Osteoblast (primary cell): ENCODE data around the gene ARHGAP4. TPM values are rescaled to one million over a fixed set of nuclear protein-coding genes. Genes with fewer than 3 reads are reported as not detected.

Source experiments
- DNase-seq: peaks from one replicate; pipeline ENCODE4 v3.0.0; 2011; ENCODE audit warnings: low spot score, mixed read lengths; ENCODE audit not compliant: insufficient read length; ENCODE audit errors: missing footprints
- H2AFZ ChIP-seq: 2 replicates; pipeline ENCODE4 v1.6.0; 2011; ENCODE audit warnings: mild to moderate bottlenecking, low read length
- H3K27ac ChIP-seq: 2 replicates; pipeline ENCODE4 v1.5.1; 2011; ENCODE audit warnings: mild to moderate bottlenecking, low read depth, low read length, moderate library complexity
- H3K27me3 ChIP-seq: 2 replicates; pipeline ENCODE4 v1.6.0; 2012; ENCODE audit warnings: mild to moderate bottlenecking, control low read depth, inconsistent platforms, low read length, moderate library complexity; ENCODE audit not compliant: insufficient read depth
- H3K36me3 ChIP-seq: 2 replicates; pipeline ENCODE4 v1.5.1; 2011; ENCODE audit warnings: mild to moderate bottlenecking, low read length, control low read depth, moderate library complexity; ENCODE audit not compliant: insufficient read depth
- H3K4me1 ChIP-seq: 2 replicates; pipeline ENCODE4 v1.5.1; 2011; ENCODE audit warnings: mild to moderate bottlenecking, low read length, control low read depth, moderate library complexity; ENCODE audit not compliant: insufficient read depth
- H3K4me2 ChIP-seq: 2 replicates; pipeline ENCODE4 v1.6.0; 2011; ENCODE audit warnings: mild to moderate bottlenecking, low read length; ENCODE audit not compliant: insufficient read depth
- H3K4me3 ChIP-seq: fragments of 200-600 bp; sonication (generic); 3 replicates; pipeline ENCODE4 v1.5.1; 2012; ENCODE audit warnings: mild to moderate bottlenecking, low read length, inconsistent platforms; ENCODE audit not compliant: insufficient read depth
- H3K79me2 ChIP-seq: 2 replicates; pipeline ENCODE4 v1.6.0; 2012; ENCODE audit warnings: mild to moderate bottlenecking, low read length, control low read depth, inconsistent platforms; ENCODE audit not compliant: insufficient read depth
- H3K9me3 ChIP-seq: 2 replicates; pipeline ENCODE4 v1.5.1; 2011; ENCODE audit warnings: low read depth, low read length, control low read depth
- H4K20me1 ChIP-seq: 2 replicates; pipeline ENCODE4 v1.6.0; 2012; ENCODE audit warnings: mild to moderate bottlenecking, low read length, control low read depth; ENCODE audit not compliant: insufficient read depth
- CTCF ChIP-seq: IDR thresholded peaks from 2 replicates; pipeline ENCODE4 v1.5.1; 2011; ENCODE audit warnings: mild to moderate bottlenecking, low read depth, low read length, moderate library complexity; ENCODE audit errors: extremely low read depth
- total RNA-seq: library from RNA; depleted of rRNA; stranded (reverse); fragments of >200 nt; gene quantifications from 2 replicates; pipeline ENCODE4 v1.2.3, GENCODE V29; 2012

The ARHGAP4 gene
- total RNA-seq, 1 donor, result 1.4 TPM

- DNase-seq, result no peak
- Histone ChIP-seq H3K4me3 (no peak overlapping the region), H3K79me2 (no peaks in the 10 kb centered on the region), H3K9me3 (no peaks in the 10 kb centered on the region), H3K27ac (no peak overlapping the region), H3K4me2 (no peak overlapping the region), H2AFZ (no peak overlapping the region), H4K20me1 (no peaks in the 10 kb centered on the region), H3K4me1 (no peaks in the 10 kb centered on the region), H3K36me3 (no peaks in the 10 kb centered on the region), H3K27me3 (peaks cover 5% of the 10 kb centered on the region)
- no peak for TF ChIP-seq CTCF
Measured at GRCh38 chrX:153941336-153942252, 15.5 kb upstream of the ARHGAP4 start.

- Histone ChIP-seq H3K27me3 (peaks cover 5% of the 10 kb centered on the region), H2AFZ (no peak overlapping the region), H3K4me1 (no peaks in the 10 kb centered on the region), H3K4me3 (no peak overlapping the region), H3K27ac (no peak overlapping the region), H4K20me1 (no peaks in the 10 kb centered on the region), H3K79me2 (peaks cover under 1% of the 10 kb centered on the region), H3K9me3 (no peaks in the 10 kb centered on the region), H3K36me3 (no peaks in the 10 kb centered on the region), H3K4me2 (no peak overlapping the region)
- TF ChIP-seq CTCF, result no peak
- no peak for DNase-seq
Measured at GRCh38 chrX:153939573-153939972, 13.5 kb upstream of the ARHGAP4 start.

GRCh38 chrX:153938226-153938786 is 12.2 kb upstream of the ARHGAP4 start:
- Histone ChIP-seq H3K4me2 (no peak overlapping the region), H3K27ac (no peak overlapping the region), H2AFZ (no peak overlapping the region), H3K4me1 (peaks cover 7% of the 10 kb centered on the region), H3K4me3 (no peak overlapping the region), H3K27me3 (peaks cover 5% of the 10 kb centered on the region), H3K36me3 (no peaks in the 10 kb centered on the region), H3K79me2 (peaks cover 13% of the 10 kb centered on the region), H3K9me3 (no peaks in the 10 kb centered on the region), H4K20me1 (peaks cover 11% of the 10 kb centered on the region)
- TF ChIP-seq CTCF, result no peak
- no peak for DNase-seq

- no peak for DNase-seq
- Histone ChIP-seq H3K4me3 (no peak overlapping the region), H3K9me3 (no peaks in the 10 kb centered on the region), H3K4me1 (peaks cover 7% of the 10 kb centered on the region), H3K4me2 (no peak overlapping the region), H3K79me2 (peaks cover 25% of the 10 kb centered on the region), H3K36me3 (peaks cover 4% of the 10 kb centered on the region), H4K20me1 (peaks cover 22% of the 10 kb centered on the region), H3K27ac (no peak overlapping the region), H3K27me3 (peaks cover 5% of the 10 kb centered on the region), H2AFZ (no peak overlapping the region)
- no peak for TF ChIP-seq CTCF
Measured at GRCh38 chrX:153937056-153937455, 11.0 kb upstream of the ARHGAP4 start.
